ENCODE measurements around the gene SCN3B. TPM values are rescaled to one million over a fixed set of nuclear protein-coding genes. Genes with fewer than 3 reads are reported as not detected.

Gene SCN3B, protein sequence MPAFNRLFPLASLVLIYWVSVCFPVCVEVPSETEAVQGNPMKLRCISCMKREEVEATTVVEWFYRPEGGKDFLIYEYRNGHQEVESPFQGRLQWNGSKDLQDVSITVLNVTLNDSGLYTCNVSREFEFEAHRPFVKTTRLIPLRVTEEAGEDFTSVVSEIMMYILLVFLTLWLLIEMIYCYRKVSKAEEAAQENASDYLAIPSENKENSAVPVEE
- 0.22 TPM in 1 of 2 replicates, not detected in the other for total RNA-seq

DNA sequence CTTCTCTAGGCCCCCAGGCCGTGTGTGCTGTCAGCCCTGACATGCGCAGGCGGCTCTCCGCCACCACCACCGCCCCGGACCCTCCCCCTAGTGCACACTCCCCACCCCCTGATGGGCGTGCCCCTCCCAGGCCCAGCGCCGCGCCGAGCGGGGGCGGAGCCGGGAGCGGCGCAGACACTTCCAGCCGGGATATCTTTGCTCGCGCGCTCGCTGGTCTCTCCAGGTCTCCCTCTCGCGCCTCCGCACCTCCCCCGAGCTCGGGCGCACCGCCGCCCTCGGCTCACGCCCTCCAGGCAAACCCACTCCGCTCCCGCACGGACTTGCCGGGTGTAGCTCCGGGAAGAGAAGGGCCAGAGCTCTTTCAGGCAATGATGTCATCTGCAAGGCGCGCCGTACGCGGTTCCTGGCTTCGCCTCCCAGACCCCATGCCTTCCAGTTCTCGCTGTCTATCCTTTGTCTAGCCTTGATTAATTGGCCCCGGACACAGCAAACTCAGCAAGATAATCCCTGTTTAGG, at the start of gene SCN3B:
Gene SCN3B (minus strand): TSS at position 59 of the 516 bp plus-strand sequence. CDS start 823 bp downstream, outside the sequence.

Other genes with a start within 250 kb of the SCN3B start
- gene GRAMD1B, start 224.4 kb downstream of the SCN3B start, total RNA-seq = 0.44 and 25.3 TPM in 2 replicates
- gene ZNF202, start 87.0 kb upstream of the SCN3B start, total RNA-seq = 7.0 and 7.6 TPM in 2 replicates
- not detected in 2 replicates for gene OR6X1, start 99.9 kb upstream of the SCN3B start, total RNA-seq
- not detected in 2 replicates for gene OR6M1, start 151.7 kb upstream of the SCN3B start, total RNA-seq
- gene TMEM225, start 231.0 kb upstream of the SCN3B start, total RNA-seq = not detected in 2 replicates
- gene OR8D4, start 247.5 kb upstream of the SCN3B start, total RNA-seq = not detected in 2 replicates

Measured in placental pericyte (primary cell).